GM13977 (cell line): ENCODE measurements around the gene KAZN.
"Not testable (repeated sequence)": the region's sequence is repeated elsewhere in the genome, so short reads cannot be mapped to it uniquely, and the experiment has no call there.

Experiments
- DNase-seq: peaks from one replicate; pipeline ENCODE4 v3.0.0; 2012; ENCODE audit warnings: low spot score
- in situ Hi-C: fragments of 300-500 bp; cut with MboI; formaldehyde crosslinking; loops from one replicate; pipeline ENCODE4 v1.12.0; 2022; ENCODE audit warnings: low sequenced_read_pairs, low pct_unique_long_range_greater_than_20kb, mixed read lengths, inconsistent platforms; ENCODE audit not compliant: unreplicated experiment
- TF ChIP-seq, protein P1 (sequence below): IDR thresholded peaks from 2 replicates; pipeline ENCODE4 v1.5.1; 2012; ENCODE audit warnings: mild to moderate bottlenecking, control low read depth; ENCODE audit not compliant: insufficient read depth; ENCODE audit errors: extremely low read depth, missing control alignments

The KAZN gene

DNA sequence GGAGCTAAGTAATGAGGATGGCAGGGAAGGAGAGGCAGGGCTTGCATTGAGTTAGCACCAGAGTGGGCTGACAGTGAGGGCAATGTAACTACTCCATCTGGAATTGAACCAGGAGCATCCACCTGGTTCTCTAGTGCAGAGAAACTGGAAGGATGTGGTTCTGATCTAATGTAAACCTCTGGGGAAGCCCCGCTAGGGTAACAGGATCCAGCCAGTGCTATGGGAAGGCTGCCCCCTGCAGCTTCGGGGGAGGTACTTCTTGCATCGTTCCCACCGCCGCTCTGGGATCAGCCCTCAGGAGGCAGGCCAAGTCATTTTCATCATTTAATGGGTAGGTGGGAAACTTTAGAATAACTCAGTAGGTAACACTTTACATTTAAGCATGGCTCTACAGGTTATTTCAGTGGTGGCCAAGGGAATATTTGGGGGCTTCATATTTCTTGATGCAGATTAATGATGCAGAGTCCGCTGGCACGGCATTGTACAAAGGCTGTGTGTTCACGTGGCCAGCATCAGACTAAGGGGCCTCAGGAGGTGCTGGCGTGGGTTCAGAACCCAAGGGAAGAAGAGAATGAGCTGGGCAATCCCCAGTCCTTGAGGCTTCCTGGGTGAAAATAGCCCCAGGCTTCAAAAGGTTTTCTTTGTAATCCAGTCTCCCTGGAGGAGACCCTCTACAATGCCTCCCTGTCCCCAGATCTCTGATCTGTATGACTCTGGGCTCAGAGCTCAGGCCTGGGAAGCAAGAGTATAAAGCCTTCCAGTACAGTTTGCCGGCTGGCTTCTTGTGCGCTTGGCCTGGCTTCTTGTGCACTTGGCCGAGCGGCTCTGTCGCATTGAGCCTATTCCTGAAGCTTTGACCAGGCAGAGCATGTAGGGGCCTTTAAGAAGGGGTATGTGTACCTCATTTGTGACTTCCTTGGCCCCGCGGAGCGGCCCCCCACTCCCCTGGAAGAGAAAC lies 26.4 kb upstream of the KAZN start:
- DNase-seq = peak; percentile 47
- TF ChIP-seq, protein P1, sequence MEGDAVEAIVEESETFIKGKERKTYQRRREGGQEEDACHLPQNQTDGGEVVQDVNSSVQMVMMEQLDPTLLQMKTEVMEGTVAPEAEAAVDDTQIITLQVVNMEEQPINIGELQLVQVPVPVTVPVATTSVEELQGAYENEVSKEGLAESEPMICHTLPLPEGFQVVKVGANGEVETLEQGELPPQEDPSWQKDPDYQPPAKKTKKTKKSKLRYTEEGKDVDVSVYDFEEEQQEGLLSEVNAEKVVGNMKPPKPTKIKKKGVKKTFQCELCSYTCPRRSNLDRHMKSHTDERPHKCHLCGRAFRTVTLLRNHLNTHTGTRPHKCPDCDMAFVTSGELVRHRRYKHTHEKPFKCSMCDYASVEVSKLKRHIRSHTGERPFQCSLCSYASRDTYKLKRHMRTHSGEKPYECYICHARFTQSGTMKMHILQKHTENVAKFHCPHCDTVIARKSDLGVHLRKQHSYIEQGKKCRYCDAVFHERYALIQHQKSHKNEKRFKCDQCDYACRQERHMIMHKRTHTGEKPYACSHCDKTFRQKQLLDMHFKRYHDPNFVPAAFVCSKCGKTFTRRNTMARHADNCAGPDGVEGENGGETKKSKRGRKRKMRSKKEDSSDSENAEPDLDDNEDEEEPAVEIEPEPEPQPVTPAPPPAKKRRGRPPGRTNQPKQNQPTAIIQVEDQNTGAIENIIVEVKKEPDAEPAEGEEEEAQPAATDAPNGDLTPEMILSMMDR = peak; percentile 45
- in situ Hi-C loops = no loop called here

DNA sequence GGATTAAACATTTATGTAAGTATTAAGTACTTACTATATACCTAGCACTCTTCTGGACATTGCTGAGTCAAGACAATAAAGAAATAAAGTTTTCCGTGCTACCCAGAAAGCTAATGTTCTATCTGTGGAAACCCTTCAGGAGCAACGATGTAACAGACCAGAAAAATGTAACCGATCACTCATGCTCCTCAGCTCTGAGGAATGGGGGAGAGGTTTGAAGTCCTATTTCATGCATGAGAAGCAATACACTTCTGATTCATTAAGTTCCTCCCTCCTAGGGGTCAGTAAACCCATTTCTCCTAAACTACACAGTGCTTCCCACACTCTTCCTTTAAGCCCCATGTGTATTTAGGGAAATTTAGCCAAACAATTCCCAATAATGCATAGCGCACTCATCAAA lies 25.6 kb upstream of the KAZN start:
- TF ChIP-seq, protein P1 = no peak

DNA sequence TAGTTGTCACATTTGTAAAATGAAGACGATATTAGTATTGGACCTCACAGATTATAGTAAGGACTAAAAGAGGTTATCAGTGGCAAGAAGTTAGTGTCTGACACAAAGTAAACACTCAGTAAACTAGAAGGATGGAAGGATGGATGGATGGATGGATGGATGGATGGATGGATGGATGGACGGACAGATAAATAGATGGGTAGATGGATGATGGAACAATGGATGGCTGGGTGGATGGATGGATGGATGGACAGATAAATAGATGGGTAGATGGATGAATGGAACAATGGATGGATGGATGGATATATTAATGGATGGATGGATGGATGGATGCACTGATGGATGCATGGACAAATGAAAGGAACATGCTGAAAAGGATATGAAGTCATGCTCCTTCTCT lies 22.3 kb upstream of the KAZN start:
- no peak for DNase-seq
- in situ Hi-C loops = no loop called here
- TF ChIP-seq, protein P1 = no peak

More for the DNA sequence above, 25.6 kb upstream of the KAZN start:
- DNase-seq = no peak
- in situ Hi-C loops = no loop called here

DNA sequence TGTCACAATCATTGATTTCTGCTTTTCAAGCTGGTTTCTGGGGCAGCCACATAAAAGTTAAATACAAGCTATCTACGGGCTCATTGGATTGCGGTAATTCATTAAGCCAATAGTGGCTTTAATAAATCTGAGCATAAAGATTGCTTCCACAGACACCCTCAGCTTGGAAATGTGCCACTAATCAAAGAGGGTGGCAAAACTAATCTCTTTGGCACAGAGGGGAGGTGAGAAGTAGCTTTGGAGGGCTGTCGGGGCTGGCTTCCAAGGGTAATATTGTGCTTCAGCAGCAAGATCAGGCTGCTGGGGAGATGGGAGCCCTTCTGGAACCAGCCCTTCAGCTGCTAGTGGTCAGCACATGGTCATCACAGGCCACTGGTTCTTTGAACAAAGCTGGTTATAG lies 21.2 kb upstream of the KAZN start:
- TF ChIP-seq, protein P1 = no peak
- DNase-seq = no peak
- in situ Hi-C loops = no loop called here

DNA sequence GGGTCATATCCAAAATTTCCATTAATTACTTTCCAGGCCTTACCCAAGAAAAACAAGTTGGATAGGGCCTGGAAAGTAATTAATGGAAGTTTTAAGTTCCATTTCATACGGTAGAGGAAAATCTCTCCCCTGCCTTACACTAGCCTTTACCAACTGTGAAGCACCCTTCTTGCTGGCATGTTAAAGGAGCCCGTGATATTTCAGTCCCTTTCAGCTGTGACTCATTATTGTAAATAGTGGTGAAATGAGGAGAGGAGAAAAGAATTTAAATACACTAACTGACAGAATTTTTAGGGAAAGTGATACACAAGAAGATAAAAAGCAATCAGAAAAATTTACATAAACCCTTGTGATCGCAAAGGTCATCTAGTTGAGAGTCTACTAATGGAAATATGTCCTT lies 20.3 kb upstream of the KAZN start:
- no peak for DNase-seq
- TF ChIP-seq, protein P1 = no peak
- in situ Hi-C loops = no loop called here

DNA sequence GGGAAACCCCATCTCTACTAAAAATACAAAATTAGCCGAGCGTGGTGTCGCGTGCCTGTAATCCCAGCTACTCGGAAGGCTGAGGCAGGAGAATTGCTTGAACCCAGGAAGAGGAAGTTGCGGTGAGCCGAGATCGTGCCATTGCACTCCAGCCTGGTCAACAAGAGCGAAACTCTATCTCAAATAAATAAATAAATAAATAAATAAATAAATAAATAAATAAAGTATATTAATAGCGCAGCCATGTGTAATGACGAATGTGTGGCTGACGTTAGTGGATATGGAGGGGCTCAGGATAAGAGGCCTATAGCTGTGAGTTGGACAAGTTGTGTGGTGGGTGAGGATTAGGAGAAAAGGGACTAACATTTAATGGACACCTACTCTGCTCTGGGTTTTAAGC lies 18.2 kb upstream of the KAZN start:
- in situ Hi-C loops, DNase-seq: not testable (repeated sequence)

DNA sequence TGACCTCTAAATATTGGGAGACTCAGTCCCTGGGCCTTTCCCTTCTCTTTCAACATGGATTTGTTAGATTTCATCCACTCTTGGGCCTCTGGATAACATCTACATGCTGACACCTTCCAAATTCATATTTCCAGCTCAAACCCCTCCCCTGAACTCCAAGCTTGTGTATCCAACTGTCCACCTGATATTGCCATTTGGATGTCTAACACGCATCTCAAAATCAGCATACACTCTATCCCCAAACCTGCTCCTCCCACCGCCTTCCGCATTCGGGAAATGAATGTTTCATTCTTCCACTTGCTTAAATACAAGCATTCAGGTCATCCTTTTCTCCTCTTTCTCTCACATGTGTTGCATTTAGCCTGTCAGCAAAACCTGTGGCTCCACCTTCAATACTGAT lies 17.5 kb upstream of the KAZN start:
- DNase-seq = no peak
- in situ Hi-C loops = no loop called here
- TF ChIP-seq, protein P1 = no peak
